ENCODE measurements around the gene NLRP3. TPM values are rescaled to one million over a fixed set of nuclear protein-coding genes. Genes with fewer than 3 reads are reported as not detected.

NLRP3 gene
- polyA plus RNA-seq, 1 of the 3 experiments (the other 2 are of a cell fraction) = 0.87 TPM

GRCh38 chr1:247452447-247453039, 36.6 kb downstream of the NLRP3 start:
- H3K36me3 ChIP-seq (replicated peaks in 1 of 2; ENCODE audit: control insufficient read depth in 1 of 2, insufficient read depth in 2 of 2, low read length in 1 of 2) = peaks cover 0 to 2% of the 10 kb centered on the region in 2 experiments
- WGBS (ENCODE audit: low lambda C conversion rate) = 18% methylated on average over 10 of the region's 12 CpGs
- H3K9ac ChIP-seq = no peak overlapping the region
- no peak overlapping the region for H3K27ac ChIP-seq (ENCODE audit: low read depth in 2 of 2, low read length in 1 of 2)
- H3K9me3 ChIP-seq = no peaks in the 10 kb centered on the region
- no peaks in the 10 kb centered on the region for H3K9me2 ChIP-seq
- CTCF ChIA-PET = interaction anchor here (1.1 kb wide), 1 partner anchor 62 kb away, joined by 4 read pairs; no protein-coding TSS in a partner anchor
- no peak overlapping the region for H2AFZ ChIP-seq (ENCODE audit: low read depth)
- no peaks in the 10 kb centered on the region for H3K79me2 ChIP-seq (ENCODE audit: insufficient read depth)
- no peak for DNase-seq
- H3K4me1 ChIP-seq (ENCODE audit: control insufficient read depth in 1 of 2, insufficient read depth in 2 of 2, low read depth in 1 of 2, low read length in 1 of 2) = peaks cover 0 to 5% of the 10 kb centered on the region in 2 experiments; a peak in 1 of 4 replicates
- no peak overlapping the region for H3K4me3 ChIP-seq (ENCODE audit: low read depth in 2 of 2, low read length in 1 of 2)
- TF ChIP-seq MAX (IDR thresholded peaks at IDR 0.05; ENCODE audit: low read depth) (no peak), NFIC (IDR thresholded peaks at IDR 0.05; ENCODE audit: borderline replicate concordance) (no peak), IRF3 (IDR thresholded peaks at IDR 0.05; ENCODE audit: low read depth, low read length) (no peak), SMC3 (IDR thresholded peaks at IDR 0.05; ENCODE audit: low read depth, low read length) (no peak), TEAD4 (IDR thresholded peaks at IDR 0.05; ENCODE audit: borderline replicate concordance, insufficient read depth) (no peak), FOXM1 (IDR thresholded peaks at IDR 0.05; ENCODE audit: low read depth) (no peak), GATA2 (CRISPR knock-in tag; IDR thresholded peaks at IDR 0.05) (no peak), RAD21 (IDR thresholded peaks at IDR 0.05; ENCODE audit: low read length) (no peak), USF2 (IDR thresholded peaks at IDR 0.05; ENCODE audit: borderline replicate concordance, low read depth, low read length) (no peak), YY1 (IDR thresholded peaks at IDR 0.05; ENCODE audit: low read depth) (no peak)
- H4K20me1 ChIP-seq (ENCODE audit: insufficient read depth) = no peaks in the 10 kb centered on the region
- H3K27me3 ChIP-seq (ENCODE audit: insufficient read depth) = no peaks in the 10 kb centered on the region; the same call in 1 of the 2 replicates
- POLR2A ChIA-PET = no interaction called here
- no peak overlapping the region for H3K4me2 ChIP-seq
- no peaks in the 10 kb centered on the region for H3F3A ChIP-seq (replicated peaks; ENCODE audit: insufficient read depth)

- H3K4me1 ChIP-seq (ENCODE audit: control insufficient read depth in 1 of 2, insufficient read depth in 2 of 2, low read depth in 1 of 2, low read length in 1 of 2) = peaks cover 0 to 4% of the 10 kb centered on the region in 2 experiments; a peak in 1 of 4 replicates
These were observed 37.3 kb downstream of the NLRP3 start for GRCh38 chr1:247453245-247453644.

More at GRCh38 chr1:247453245-247453644, 37.3 kb downstream of the NLRP3 start:
- Histone ChIP-seq H3K9me3 (no peaks in the 10 kb centered on the region), H3K4me2 (no peak overlapping the region), H3K36me3 (replicated peaks in 1 of 2; ENCODE audit: control insufficient read depth in 1 of 2, insufficient read depth in 2 of 2, low read length in 1 of 2) (no peaks in the 10 kb centered on the region), H3F3A (replicated peaks; ENCODE audit: insufficient read depth) (no peaks in the 10 kb centered on the region), H3K27ac (ENCODE audit: low read depth in 2 of 2, low read length in 1 of 2) (no peak overlapping the region), H2AFZ (ENCODE audit: low read depth) (no peak overlapping the region), H4K20me1 (ENCODE audit: insufficient read depth) (no peaks in the 10 kb centered on the region), H3K9me2 (no peaks in the 10 kb centered on the region), H3K27me3 (ENCODE audit: insufficient read depth) (no peaks in the 10 kb centered on the region; the same call in 1 of the 2 replicates), H3K79me2 (ENCODE audit: insufficient read depth) (no peaks in the 10 kb centered on the region), H3K4me3 (ENCODE audit: low read depth in 2 of 2, low read length in 1 of 2) (no peak overlapping the region), H3K9ac (no peak overlapping the region)
- no peak for DNase-seq
- TF ChIP-seq JUND (IDR thresholded peaks at IDR 0.05) = no peak
- TF ChIP-seq TAF1 (IDR thresholded peaks at IDR 0.05; ENCODE audit: borderline replicate concordance, low read depth, low read length) = no peak
- no peak for TF ChIP-seq RCOR1 (IDR thresholded peaks at IDR 0.05; ENCODE audit: low read length)
- no peak for TF ChIP-seq SMC3 (IDR thresholded peaks at IDR 0.05; ENCODE audit: low read depth, low read length)
- WGBS (ENCODE audit: low lambda C conversion rate) = 2% methylated on average over 4 of the region's 4 CpGs
- ChIA-PET CTCF (interaction anchor here (1.1 kb wide), 1 partner anchor 63 kb away, joined by 4 read pairs; no protein-coding TSS in a partner anchor), POLR2A (no interaction called here)

Measured in SK-N-SH (cell line).